Measurements from ENCODE around the gene RHBDD3. TPM values are rescaled to one million over a fixed set of nuclear protein-coding genes. Genes with fewer than 3 reads are reported as not detected.

Gene RHBDD3
- total and polyA plus RNA-seq, 8 donors, result 24.1 to 41.8 (median 31.8) TPM

DNA sequence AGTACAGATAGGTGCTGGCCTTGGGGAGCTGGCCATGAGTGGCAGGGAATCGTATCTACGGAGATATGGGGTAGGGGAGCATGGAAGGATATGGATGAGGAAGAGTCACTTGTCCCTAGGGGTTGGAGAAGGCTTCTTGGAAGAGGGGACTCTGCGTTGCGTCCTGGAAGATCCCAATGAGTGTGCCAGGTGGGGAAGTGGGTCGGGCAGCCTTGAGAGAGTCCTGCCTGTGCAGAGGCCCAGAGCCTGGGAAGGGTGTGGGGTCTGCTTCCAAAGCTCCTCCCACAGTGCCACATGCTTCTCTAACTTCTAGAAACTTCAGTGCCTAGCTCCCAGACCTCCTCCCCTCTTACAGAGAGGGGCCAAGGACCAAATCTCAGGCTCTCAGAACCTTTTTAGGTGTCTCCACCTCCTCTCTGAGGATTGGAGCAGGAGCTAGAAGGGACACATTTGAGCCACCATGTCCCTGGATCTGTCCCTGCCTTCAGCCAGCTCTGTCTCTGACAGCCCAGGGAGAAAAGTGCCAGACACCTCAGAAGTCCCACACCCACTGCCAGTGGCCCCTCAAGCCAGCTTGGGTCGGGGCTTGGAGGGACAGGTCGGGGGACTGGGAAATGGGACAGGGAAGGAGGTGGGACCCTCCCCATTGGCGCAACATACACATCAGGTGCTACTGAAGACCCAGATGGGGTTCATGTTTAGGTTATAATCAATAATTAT is 11.0 kb downstream of the RHBDD3 start:
- intact Hi-C loops (cut with DNase I), result loop anchor here in 1 of 2 donors (10.0 kb wide), 1 partner anchor 402 kb away; no protein-coding TSS in a partner anchor
- TF ChIP-seq, protein P1, sequence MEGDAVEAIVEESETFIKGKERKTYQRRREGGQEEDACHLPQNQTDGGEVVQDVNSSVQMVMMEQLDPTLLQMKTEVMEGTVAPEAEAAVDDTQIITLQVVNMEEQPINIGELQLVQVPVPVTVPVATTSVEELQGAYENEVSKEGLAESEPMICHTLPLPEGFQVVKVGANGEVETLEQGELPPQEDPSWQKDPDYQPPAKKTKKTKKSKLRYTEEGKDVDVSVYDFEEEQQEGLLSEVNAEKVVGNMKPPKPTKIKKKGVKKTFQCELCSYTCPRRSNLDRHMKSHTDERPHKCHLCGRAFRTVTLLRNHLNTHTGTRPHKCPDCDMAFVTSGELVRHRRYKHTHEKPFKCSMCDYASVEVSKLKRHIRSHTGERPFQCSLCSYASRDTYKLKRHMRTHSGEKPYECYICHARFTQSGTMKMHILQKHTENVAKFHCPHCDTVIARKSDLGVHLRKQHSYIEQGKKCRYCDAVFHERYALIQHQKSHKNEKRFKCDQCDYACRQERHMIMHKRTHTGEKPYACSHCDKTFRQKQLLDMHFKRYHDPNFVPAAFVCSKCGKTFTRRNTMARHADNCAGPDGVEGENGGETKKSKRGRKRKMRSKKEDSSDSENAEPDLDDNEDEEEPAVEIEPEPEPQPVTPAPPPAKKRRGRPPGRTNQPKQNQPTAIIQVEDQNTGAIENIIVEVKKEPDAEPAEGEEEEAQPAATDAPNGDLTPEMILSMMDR (IDR thresholded peaks at IDR 0.05), result no peak
- Histone ChIP-seq H3K4me1 (no peaks in the 10 kb centered on the region), H3K4me3 (no peak overlapping the region), H3K36me3 (peaks cover 0 to 21% of the 10 kb centered on the region in 2 donors), H3K9me3 (no peaks in the 10 kb centered on the region), H3K27ac (no peak overlapping the region), H3K27me3 (no peaks in the 10 kb centered on the region)
- no peak for DNase-seq
- no peak for ATAC-seq

DNA sequence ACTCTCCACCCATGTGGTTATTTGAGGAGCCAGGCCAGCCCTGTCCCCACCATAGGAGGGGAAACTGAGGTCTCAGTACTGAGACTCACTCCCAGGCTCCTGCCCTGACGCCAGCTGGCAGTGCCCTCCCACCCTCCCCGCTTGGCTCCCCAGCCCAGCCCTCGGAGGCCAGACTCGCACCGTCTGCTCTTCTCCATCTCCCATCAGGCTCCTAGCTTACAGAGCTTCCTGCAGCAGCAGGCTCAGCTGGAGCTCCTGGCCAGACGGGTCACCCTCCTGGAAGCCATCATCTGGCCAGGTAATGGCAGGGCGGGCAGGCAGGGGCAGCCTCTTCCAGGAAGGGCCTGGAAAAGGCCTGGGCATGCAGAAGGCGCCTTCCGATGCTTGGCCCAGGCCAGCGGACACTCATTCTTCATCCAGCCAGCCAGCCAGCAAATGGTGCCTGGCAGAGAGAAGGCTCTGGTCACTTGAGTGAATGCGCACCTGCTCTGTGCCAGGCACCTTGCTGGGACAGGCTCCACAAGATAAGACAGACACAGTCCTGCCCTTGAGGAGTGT is 12.6 kb downstream of the RHBDD3 start:
- no peaks in the 10 kb centered on the region for H3K4me1 ChIP-seq
- no peak for DNase-seq
- peaks cover 0 to 12% of the 10 kb centered on the region in 2 donors for H3K36me3 ChIP-seq
- H3K9me3 ChIP-seq, result no peaks in the 10 kb centered on the region
- ATAC-seq, result no peak
- H3K4me3 ChIP-seq, result no peak overlapping the region
- no peak overlapping the region for H3K27ac ChIP-seq
- intact Hi-C loops (cut with DNase I), result loop anchor here in 1 of 2 donors (10.0 kb wide), 1 partner anchor 400 kb away; no protein-coding TSS in a partner anchor
- TF ChIP-seq, protein P1 (IDR thresholded peaks at IDR 0.05), result no peak
- H3K27me3 ChIP-seq, result no peaks in the 10 kb centered on the region

GRCh38 chr22:29254286-29254660 is 13.5 kb downstream of the RHBDD3 start:
- Histone ChIP-seq H3K36me3 (peaks cover 0 to 3% of the 10 kb centered on the region in 2 donors), H3K4me3 (no peak overlapping the region), H3K4me1 (no peaks in the 10 kb centered on the region), H3K9me3 (no peaks in the 10 kb centered on the region), H3K27me3 (no peaks in the 10 kb centered on the region), H3K27ac (no peak overlapping the region)
- no peak for ATAC-seq
- intact Hi-C loops (cut with DNase I), result loop anchor here in 1 of 2 donors (10.0 kb wide), 1 partner anchor 399 kb away; no protein-coding TSS in a partner anchor
- TF ChIP-seq, protein P1 (IDR thresholded peaks at IDR 0.05), result no peak
- DNase-seq, result no peak

- H3K9me3 ChIP-seq, result no peaks in the 10 kb centered on the region
- no peak overlapping the region for H3K27ac ChIP-seq
- no peak for ATAC-seq
- TF ChIP-seq, protein P1 (IDR thresholded peaks at IDR 0.05), result no peak
- H3K27me3 ChIP-seq, result no peaks in the 10 kb centered on the region
- intact Hi-C loops (cut with DNase I), result loop anchor here in 1 of 2 donors (10.0 kb wide), 1 partner anchor 399 kb away; no protein-coding TSS in a partner anchor
- H3K4me1 ChIP-seq, result no peaks in the 10 kb centered on the region
- DNase-seq, result no peak
- H3K4me3 ChIP-seq, result no peak overlapping the region
- no peaks in the 10 kb centered on the region for H3K36me3 ChIP-seq
These were observed 14.1 kb downstream of the RHBDD3 start for GRCh38 chr22:29253561-29254285.
